HepG2 (cell line): ENCODE measurements around the gene TMEM131. TPM values are rescaled to one million over a fixed set of nuclear protein-coding genes. Genes with fewer than 3 reads are reported as not detected.

ENCODE experiments used
- ATAC-seq: fragments of 200-7000 bp; cut with Tn5 transposase; 3 replicates; pipeline ENCODE4 v1.9.1; 2020; ENCODE audit warnings: mild to moderate bottlenecking, moderate library complexity
- BruUV-seq: library from RNA; stranded (reverse); fragments of 400-500 nt; replicated peaks from 2 replicates; lab custom pipeline; 2021; lab: Mats Ljungman, UMichigan
- CTCF ChIA-PET: fragments of 300-600 bp; formaldehyde crosslinking; extraction: SDS; loops from one replicate; lab custom pipeline; 2021; ENCODE audit warnings: low total read pairs, inconsistent platforms, low intra/inter-chr PET ratio; lab: Yijun Ruan, JAX
- POLR2A ChIA-PET: fragments of 350-600 bp; sonication (Branson Sonifier 250); formaldehyde crosslinking; loops from one replicate; lab custom pipeline; 2020; ENCODE audit warnings: antibody characterized with exemption, inconsistent platforms; lab: Yijun Ruan, JAX
- DNase-seq: peaks from one replicate; pipeline ENCODE4 v3.0.0-alpha.2; 2015; ENCODE audit warnings: low spot score
- FAIRE-seq: peaks from 3 replicates; lab custom pipeline; 2011; peaks lifted over from hg19 to GRCh38; lab: Jason Lieb, UNC
- H2AFZ ChIP-seq: one replicate; pipeline ENCODE4 v1.6.1; 2011; ENCODE audit warnings: low read length, inconsistent platforms
- H3K27ac ChIP-seq: fragments of 300-600 bp; 3 replicates; pipeline ENCODE4 v1.8.0; 2011; ENCODE audit warnings: mixed run types, mild to moderate bottlenecking, mixed read lengths, low read length, inconsistent platforms; ENCODE audit not compliant: insufficient read depth; ENCODE audit errors: extremely low read length
- H3K27me3 ChIP-seq, 2 experiments: fragments of 200-600 bp in 1 of 2; 2 replicates in 1 of 2; 3 replicates in 1 of 2; pipeline versions ENCODE4 v1.6.0 to v1.8.0; 2011; ENCODE audit warnings: low read length in 2 of 2, mild to moderate bottlenecking in 2 of 2, moderate library complexity in 2 of 2, inconsistent platforms in 1 of 2; ENCODE audit not compliant: insufficient read depth in 2 of 2, control insufficient read depth in 1 of 2
- H3K36me3 ChIP-seq, 2 experiments: fragments of 200-600 bp in 1 of 2; replicated peaks in 1 of 2; 2 replicates in 1 of 2; 3 replicates in 1 of 2; pipeline versions ENCODE4 v1.5.1 to v1.8.0; 2011; ENCODE audit warnings: low read length in 2 of 2, inconsistent platforms in 1 of 2; ENCODE audit not compliant: insufficient read depth in 2 of 2, control insufficient read depth in 1 of 2
- H3K4me1 ChIP-seq: 2 replicates; pipeline ENCODE4 v1.5.1; 2012; ENCODE audit warnings: low read length, inconsistent platforms; ENCODE audit not compliant: insufficient read depth
- H3K4me2 ChIP-seq: 2 replicates; pipeline ENCODE4 v1.6.0; 2011; ENCODE audit warnings: low read depth, low read length, inconsistent platforms
- H3K4me3 ChIP-seq, 3 experiments: fragments of 200-600 bp in 1 of 3; sonication (generic), shearing (Covaris generic) in 1 of 3; replicated peaks in 1 of 3; 2 replicates each; pipeline ENCODE4 v1.5.1; 2011 to 2016; ENCODE audit warnings: low read length in 3 of 3, inconsistent platforms in 2 of 3, low read depth in 2 of 3, mild to moderate bottlenecking in 2 of 3, control low read depth in 1 of 3, mixed read lengths in 1 of 3; ENCODE audit not compliant: insufficient read depth in 1 of 3
- H3K79me2 ChIP-seq: one replicate; pipeline ENCODE4 v1.6.1; 2011; ENCODE audit warnings: low read length, inconsistent platforms; ENCODE audit not compliant: insufficient read depth
- H3K9ac ChIP-seq: 2 replicates; pipeline ENCODE4 v1.6.0; 2011; ENCODE audit warnings: mild to moderate bottlenecking, low read depth, low read length, inconsistent platforms; ENCODE audit not compliant: insufficient read depth
- H3K9me3 ChIP-seq: 2 replicates; pipeline ENCODE4 v1.5.1; 2012; ENCODE audit warnings: mild to moderate bottlenecking, low read length
- H4K20me1 ChIP-seq: 2 replicates; pipeline ENCODE4 v1.6.0; 2011; ENCODE audit warnings: inconsistent platforms, mild to moderate bottlenecking, low read length, moderate library complexity; ENCODE audit not compliant: insufficient read depth
- ATF1 ChIP-seq: IDR thresholded peaks from 2 replicates; pipeline ENCODE4 v1.6.1; 2016; ENCODE audit warnings: mild to moderate bottlenecking, control low read depth
- HMG20A ChIP-seq: IDR thresholded peaks from 2 replicates; pipeline ENCODE4 v1.6.1; 2016; ENCODE audit warnings: borderline replicate concordance
- HMGA1 ChIP-seq: sonication (generic); formaldehyde crosslinking; conservative IDR thresholded peaks from 2 replicates; pipeline ENCODE4 v1.4.0; 2020; ENCODE audit warnings: missing genetic modification reagents
- ZBED4 ChIP-seq: sonication (generic); formaldehyde crosslinking; IDR thresholded peaks from 2 replicates; pipeline ENCODE4 v1.4.0; 2020; ENCODE audit warnings: missing genetic modification reagents, borderline replicate concordance
- ZC3H4 ChIP-seq: sonication (generic); formaldehyde crosslinking; IDR thresholded peaks from 2 replicates; pipeline ENCODE4 v1.4.0; 2020; ENCODE audit warnings: missing genetic modification reagents, borderline replicate concordance
- WGBS: methylation state at CpG from one replicate; pipeline ENCODE4 v1.1.6; 2017; ENCODE audit warnings: low lambda C conversion rate; 5-methylcytosine and 5-hydroxymethylcytosine counted together
- in situ Hi-C: cut with HindIII; loops from 2 replicates; pipeline ENCODE4 v1.10.0; 2017; ENCODE audit warnings: low pct_unique_long_range_greater_than_20kb; ENCODE audit not compliant: extremely low pct_ligation_motif_present
- intact Hi-C: fragments of 100-400 bp; cut with micrococcal nuclease; formaldehyde crosslinking; loops from one replicate; pipeline ENCODE4 v1.10.0; 2022; ENCODE audit not compliant: unreplicated experiment
- polyA plus RNA-seq, 8 experiments: library from polyadenylated mRNA; depleted of rRNA in 3 of 8; stranded (reverse) in 7 of 8; unstranded in 1 of 8; fragments of >200 nt; fragmentation: Illumina TruSeq in 4 of 8; extraction: Trizol in 4 of 8; gene quantifications; 2 replicates each; pipeline versions ENCODE4 v1.2.1 to v1.2.3, GENCODE V29; 2011 to 2016; ENCODE audit warnings: low read depth in 4 of 8, missing spikeins in 1 of 8, mixed read lengths in 1 of 8; ENCODE audit not compliant: insufficient read depth in 1 of 8
- total RNA-seq, 5 experiments: library from RNA; depleted of rRNA; stranded (reverse); fragments of >200 nt; fragmentation: Illumina TruSeq; extraction: Trizol; gene quantifications; 2 replicates each; pipeline ENCODE4 v1.2.3, GENCODE V29; 2016; ENCODE audit warnings: low read depth in 1 of 5

Gene TMEM131
- total and polyA plus RNA-seq, 2 of the 13 experiments (the other 11 are each of a cell fraction or from before 2014, with no cell fraction given), result 17.9 to 19.5 TPM

GRCh38 chr2:98034745-98035144 lies 39.0 kb upstream of the TMEM131 start (continued):
- TF ChIP-seq ZBED4 (CRISPR knock-in tag), result no peak
- no peak for TF ChIP-seq ATF1 (CRISPR knock-in tag)
- no peak for TF ChIP-seq ZC3H4 (CRISPR knock-in tag)
- TF ChIP-seq, all 625 proteins: peak for 0

- POLR2A ChIA-PET, result no interaction called here
- no peaks in the 10 kb centered on the region for H3K36me3 ChIP-seq
- no peak overlapping the region for H3K27ac ChIP-seq
- no peak overlapping the region for H3K9ac ChIP-seq
- in situ Hi-C loops, result no loop called here
- H3K9me3 ChIP-seq, result no peaks in the 10 kb centered on the region
- no peaks in the 10 kb centered on the region for H3K79me2 ChIP-seq
- 0% methylated on average over 2 of the region's 2 CpGs for WGBS
- TF ChIP-seq HMG20A (CRISPR knock-in tag) (no peak), HMGA1 (no peak)
- H3K4me3 ChIP-seq, result no peak overlapping the region
- peaks cover 0 to 8% of the 10 kb centered on the region in 2 experiments; a peak in 1 of 5 replicates for H3K27me3 ChIP-seq
- FAIRE-seq (no peak), DNase-seq (no peak), ATAC-seq (no peak; the same call in 2 of the 3 replicates)
- H3K4me2 ChIP-seq, result no peak overlapping the region
- no peak overlapping the region for H2AFZ ChIP-seq
- intact Hi-C loops, result no loop called here
- no peaks in the 10 kb centered on the region for H4K20me1 ChIP-seq
- no TSS peak for BruUV-seq
- H3K4me1 ChIP-seq, result no peaks in the 10 kb centered on the region
- CTCF ChIA-PET, result no interaction called here
Measured at GRCh38 chr2:98032086-98032485, 36.3 kb upstream of the TMEM131 start.
